Chondrocyte (in vitro differentiated cells): ENCODE measurements around the gene MCU. TPM values are rescaled to one million over a fixed set of nuclear protein-coding genes. Genes with fewer than 3 reads are reported as not detected.

ENCODE experiments used
- DNase-seq: peaks from one replicate; pipeline ENCODE4 v3.0.0; 2021; ENCODE audit warnings: mixed read lengths, low spot score
- H3K27ac Mint-ChIP-seq: one replicate; pipeline ENCODE4 v1.8.0; 2021; ENCODE audit warnings: mild to moderate bottlenecking, moderate library complexity, mixed read lengths; ENCODE audit not compliant: unreplicated experiment
- H3K27me3 Mint-ChIP-seq: 2 replicates; pipeline ENCODE4 v1.8.0; 2021; ENCODE audit warnings: low read depth, mixed read lengths
- H3K36me3 Mint-ChIP-seq: 2 replicates; pipeline ENCODE4 v1.8.0; 2021; ENCODE audit warnings: low read depth, mixed read lengths
- H3K4me1 Mint-ChIP-seq: 2 replicates; pipeline ENCODE4 v1.8.0; 2021; ENCODE audit warnings: low read depth, mild to moderate bottlenecking, mixed read lengths
- H3K4me3 Mint-ChIP-seq: one replicate; pipeline ENCODE4 v1.8.0; 2021; ENCODE audit warnings: mild to moderate bottlenecking, moderate library complexity, mixed read lengths; ENCODE audit not compliant: unreplicated experiment
- H3K9me3 Mint-ChIP-seq: 2 replicates; pipeline ENCODE4 v1.8.0; 2021; ENCODE audit warnings: low read depth, mixed read lengths
- total RNA-seq: library from RNA; stranded (reverse); gene quantifications from 3 replicates; pipeline ENCODE4 v1.2.1, GENCODE V29; 2021
- TF ChIP-seq, protein P1 (sequence below): fragments of 200-600 bp; sonication (generic); IDR thresholded peaks from 2 replicates; pipeline ENCODE4 v1.5.0; 2021; ENCODE audit warnings: antibody characterized with exemption, mild to moderate bottlenecking, moderate library complexity

The MCU gene
- total RNA-seq, 1 donor from 2014 or later, result 51.8 TPM

- Mint-ChIP-seq H3K9me3 (no peaks in the 10 kb centered on the region), H3K27me3 (no peaks in the 10 kb centered on the region), H3K4me3 (no peak overlapping the region), H3K4me1 (peaks cover 4% of the 10 kb centered on the region), H3K27ac (no peak overlapping the region), H3K36me3 (no peaks in the 10 kb centered on the region)
- no peak for DNase-seq
- TF ChIP-seq, protein P1, sequence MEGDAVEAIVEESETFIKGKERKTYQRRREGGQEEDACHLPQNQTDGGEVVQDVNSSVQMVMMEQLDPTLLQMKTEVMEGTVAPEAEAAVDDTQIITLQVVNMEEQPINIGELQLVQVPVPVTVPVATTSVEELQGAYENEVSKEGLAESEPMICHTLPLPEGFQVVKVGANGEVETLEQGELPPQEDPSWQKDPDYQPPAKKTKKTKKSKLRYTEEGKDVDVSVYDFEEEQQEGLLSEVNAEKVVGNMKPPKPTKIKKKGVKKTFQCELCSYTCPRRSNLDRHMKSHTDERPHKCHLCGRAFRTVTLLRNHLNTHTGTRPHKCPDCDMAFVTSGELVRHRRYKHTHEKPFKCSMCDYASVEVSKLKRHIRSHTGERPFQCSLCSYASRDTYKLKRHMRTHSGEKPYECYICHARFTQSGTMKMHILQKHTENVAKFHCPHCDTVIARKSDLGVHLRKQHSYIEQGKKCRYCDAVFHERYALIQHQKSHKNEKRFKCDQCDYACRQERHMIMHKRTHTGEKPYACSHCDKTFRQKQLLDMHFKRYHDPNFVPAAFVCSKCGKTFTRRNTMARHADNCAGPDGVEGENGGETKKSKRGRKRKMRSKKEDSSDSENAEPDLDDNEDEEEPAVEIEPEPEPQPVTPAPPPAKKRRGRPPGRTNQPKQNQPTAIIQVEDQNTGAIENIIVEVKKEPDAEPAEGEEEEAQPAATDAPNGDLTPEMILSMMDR, result no peak
These were observed 212.9 kb downstream of the MCU start for GRCh38 chr10:72904806-72905205.

GRCh38 chr10:72906446-72906845, 214.5 kb downstream of the MCU start:
- H3K36me3 Mint-ChIP-seq, result peaks cover 3% of the 10 kb centered on the region
- H3K27me3 Mint-ChIP-seq, result no peaks in the 10 kb centered on the region
- H3K27ac Mint-ChIP-seq, result no peak overlapping the region
- H3K4me1 Mint-ChIP-seq, result peaks cover 4% of the 10 kb centered on the region
- no peaks in the 10 kb centered on the region for H3K9me3 Mint-ChIP-seq
- no peak for DNase-seq
- TF ChIP-seq, protein P1, result no peak
- H3K4me3 Mint-ChIP-seq, result no peak overlapping the region

DNA sequence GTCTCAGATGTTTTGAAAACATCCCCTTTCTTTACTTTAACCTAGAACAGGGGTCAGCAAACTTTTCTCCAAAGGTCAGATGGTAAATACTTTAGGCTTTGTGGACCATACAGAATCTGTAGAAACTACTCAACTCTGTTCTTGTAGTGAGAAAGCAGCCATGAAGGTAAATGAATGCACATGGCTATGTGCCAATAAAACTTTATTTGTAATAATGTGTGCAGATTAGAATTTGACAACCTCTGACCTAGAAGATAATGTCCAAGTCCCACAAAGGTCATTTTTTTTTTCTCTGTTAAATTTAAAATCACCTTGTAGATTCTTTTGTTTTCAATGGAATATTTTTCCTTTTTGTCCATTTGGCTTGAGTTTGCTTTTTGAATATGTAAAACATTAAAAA, 218.8 kb downstream of the MCU start:
- Mint-ChIP-seq H3K9me3 (no peaks in the 10 kb centered on the region), H3K4me3 (no peak overlapping the region), H3K27ac (no peak overlapping the region), H3K27me3 (no peaks in the 10 kb centered on the region), H3K4me1 (peaks cover 2% of the 10 kb centered on the region), H3K36me3 (peaks cover 14% of the 10 kb centered on the region)
- no peak for DNase-seq
- TF ChIP-seq, protein P1, result no peak

DNA sequence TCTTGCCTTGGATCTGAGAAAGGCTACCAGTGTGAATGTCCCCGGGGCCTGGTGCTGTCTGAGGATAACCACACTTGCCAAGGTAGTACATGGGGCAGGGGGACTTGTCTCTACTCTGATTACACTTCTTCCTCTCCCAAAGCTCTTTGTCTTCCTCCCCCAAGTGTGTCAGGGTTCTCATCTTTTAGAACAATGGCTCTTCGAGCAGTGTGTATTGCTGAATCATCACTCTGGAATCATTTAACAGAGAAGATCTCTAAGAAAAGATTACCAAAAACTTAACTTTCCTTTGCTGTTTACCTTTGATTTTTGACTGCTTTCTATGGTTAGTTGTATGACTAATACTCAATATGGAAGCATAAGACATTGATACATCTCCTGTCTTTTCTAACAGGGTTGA, 219.8 kb downstream of the MCU start:
- peaks cover 11% of the 10 kb centered on the region for H3K4me1 Mint-ChIP-seq
- no peak overlapping the region for H3K4me3 Mint-ChIP-seq
- H3K36me3 Mint-ChIP-seq, result peaks cover 14% of the 10 kb centered on the region
- TF ChIP-seq, protein P1, result no peak
- no peak overlapping the region for H3K27ac Mint-ChIP-seq
- no peaks in the 10 kb centered on the region for H3K9me3 Mint-ChIP-seq
- no peaks in the 10 kb centered on the region for H3K27me3 Mint-ChIP-seq
- no peak for DNase-seq

DNA sequence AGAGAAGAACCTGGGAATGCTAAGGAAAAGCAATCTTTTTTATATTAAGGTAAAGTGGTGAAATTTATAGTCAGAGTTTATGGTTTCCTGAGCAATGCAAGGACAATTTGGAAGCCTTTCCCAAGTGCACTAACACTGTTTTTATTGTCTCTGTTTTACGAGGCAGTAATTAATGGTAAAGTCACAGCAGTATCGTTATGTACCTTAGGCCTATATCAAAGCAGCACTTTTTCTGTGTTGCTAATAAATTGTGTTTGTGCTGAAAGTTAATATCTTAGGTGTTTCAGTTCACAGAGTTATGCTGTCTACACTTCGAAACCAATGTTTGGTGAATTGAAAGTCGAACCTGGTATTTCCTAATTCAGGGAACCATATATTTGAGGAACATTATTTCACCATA, 220.8 kb downstream of the MCU start:
- no peak for DNase-seq
- H3K36me3 Mint-ChIP-seq, result peaks cover 15% of the 10 kb centered on the region
- H3K27ac Mint-ChIP-seq, result no peak overlapping the region
- H3K4me3 Mint-ChIP-seq, result no peak overlapping the region
- H3K27me3 Mint-ChIP-seq, result no peaks in the 10 kb centered on the region
- H3K9me3 Mint-ChIP-seq, result peaks cover 4% of the 10 kb centered on the region
- H3K4me1 Mint-ChIP-seq, result peaks cover 21% of the 10 kb centered on the region
- TF ChIP-seq, protein P1, result no peak
